Osteocyte (in vitro differentiated cells): ENCODE data around the gene HSD17B4. TPM values are rescaled to one million over a fixed set of nuclear protein-coding genes. Genes with fewer than 3 reads are reported as not detected.
"Not testable (repeated sequence)": the region's sequence is repeated elsewhere in the genome, so short reads cannot be mapped to it uniquely, and the experiment has no call there.

Experiments used
- DNase-seq: peaks from one replicate; pipeline ENCODE4 v3.0.0; 2021; ENCODE audit warnings: mixed read lengths; ENCODE audit not compliant: unreplicated experiment; ENCODE audit errors: extremely low spot score
- H3K27ac Mint-ChIP-seq: one replicate; pipeline ENCODE4 v1.8.0; 2021; ENCODE audit warnings: mild to moderate bottlenecking, mixed read lengths; ENCODE audit not compliant: unreplicated experiment
- H3K27me3 Mint-ChIP-seq: one replicate; pipeline ENCODE4 v1.8.0; 2021; ENCODE audit warnings: mixed read lengths; ENCODE audit not compliant: unreplicated experiment
- H3K36me3 Mint-ChIP-seq: one replicate; pipeline ENCODE4 v1.8.0; 2021; ENCODE audit warnings: mixed read lengths; ENCODE audit not compliant: unreplicated experiment
- H3K4me1 Mint-ChIP-seq: one replicate; pipeline ENCODE4 v1.8.0; 2021; ENCODE audit warnings: mixed read lengths; ENCODE audit not compliant: unreplicated experiment
- H3K4me3 Mint-ChIP-seq: one replicate; pipeline ENCODE4 v1.8.0; 2021; ENCODE audit warnings: mild to moderate bottlenecking, moderate library complexity, mixed read lengths; ENCODE audit not compliant: unreplicated experiment
- H3K9me3 Mint-ChIP-seq: one replicate; pipeline ENCODE4 v1.8.0; 2021; ENCODE audit warnings: mixed read lengths; ENCODE audit not compliant: unreplicated experiment
- CTCF ChIP-seq: fragments of 200-600 bp; sonication (generic); IDR thresholded peaks from 2 replicates; pipeline ENCODE4 v1.5.0; 2021; ENCODE audit warnings: antibody characterized with exemption, mild to moderate bottlenecking, moderate library complexity
- total RNA-seq: library from RNA; stranded (reverse); gene quantifications from 2 replicates; pipeline ENCODE4 v1.2.1, GENCODE V29; 2021

Gene HSD17B4
- total RNA-seq, 1 donor from 2014 or later, result 100 TPM

- no peaks in the 10 kb centered on the region for H3K36me3 Mint-ChIP-seq
- no peak overlapping the region for H3K4me3 Mint-ChIP-seq
- H3K27me3 Mint-ChIP-seq, result peaks cover 1% of the 10 kb centered on the region
- no peaks in the 10 kb centered on the region for H3K9me3 Mint-ChIP-seq
- H3K27ac Mint-ChIP-seq, result no peak overlapping the region
- TF ChIP-seq CTCF, result no peak
- peaks cover 10% of the 10 kb centered on the region for H3K4me1 Mint-ChIP-seq
- DNase-seq, result no peak
Observed at GRCh38 chr5:119417891-119418605, 34.2 kb upstream of the HSD17B4 start.

GRCh38 chr5:119418606-119419100 is 33.6 kb upstream of the HSD17B4 start:
- Mint-ChIP-seq H3K27me3 (peaks cover 1% of the 10 kb centered on the region), H3K27ac (no peak overlapping the region), H3K4me1 (peaks cover 10% of the 10 kb centered on the region), H3K9me3 (no peaks in the 10 kb centered on the region), H3K36me3 (no peaks in the 10 kb centered on the region), H3K4me3 (no peak overlapping the region)
- no peak for DNase-seq
- TF ChIP-seq CTCF, result no peak

GRCh38 chr5:119420169-119420568 is 32.1 kb upstream of the HSD17B4 start:
- Mint-ChIP-seq H3K4me1 (peaks cover 10% of the 10 kb centered on the region), H3K27ac (no peak overlapping the region), H3K27me3 (peaks cover 8% of the 10 kb centered on the region), H3K9me3 (no peaks in the 10 kb centered on the region), H3K4me3 (no peak overlapping the region), H3K36me3 (no peaks in the 10 kb centered on the region)
- DNase-seq, result no peak
- TF ChIP-seq CTCF, result no peak

- Mint-ChIP-seq H3K4me3 (no peak overlapping the region), H3K27me3 (peaks cover 23% of the 10 kb centered on the region), H3K36me3 (no peaks in the 10 kb centered on the region), H3K4me1 (no peaks in the 10 kb centered on the region), H3K9me3 (no peaks in the 10 kb centered on the region), H3K27ac (no peak overlapping the region)
- DNase-seq, result no peak
- TF ChIP-seq CTCF, result no peak
Observed at GRCh38 chr5:119426057-119426456, 26.2 kb upstream of the HSD17B4 start.

GRCh38 chr5:119427060-119427459 is 25.2 kb upstream of the HSD17B4 start:
- H3K27ac Mint-ChIP-seq, result no peak overlapping the region

GRCh38 chr5:119427596-119427995 is 24.7 kb upstream of the HSD17B4 start:
- not testable (repeated sequence) for DNase-seq, H3K4me3 Mint-ChIP-seq, H3K27ac Mint-ChIP-seq, H3K4me1 Mint-ChIP-seq, H3K36me3 Mint-ChIP-seq, H3K9me3 Mint-ChIP-seq
- peaks cover 23% of the 10 kb centered on the region for H3K27me3 Mint-ChIP-seq

More at GRCh38 chr5:119427060-119427459, 25.2 kb upstream of the HSD17B4 start:
- no peak for TF ChIP-seq CTCF
- H3K36me3 Mint-ChIP-seq, result no peaks in the 10 kb centered on the region
- H3K27me3 Mint-ChIP-seq, result peaks cover 23% of the 10 kb centered on the region
- no peak for DNase-seq
- H3K4me1 Mint-ChIP-seq, result no peaks in the 10 kb centered on the region
- H3K9me3 Mint-ChIP-seq, result no peaks in the 10 kb centered on the region
- no peak overlapping the region for H3K4me3 Mint-ChIP-seq

- H3K4me1 Mint-ChIP-seq, H3K4me3 Mint-ChIP-seq, H3K36me3 Mint-ChIP-seq, H3K9me3 Mint-ChIP-seq, DNase-seq, H3K27ac Mint-ChIP-seq: not testable (repeated sequence)
- H3K27me3 Mint-ChIP-seq, result peaks cover 23% of the 10 kb centered on the region
Observed at GRCh38 chr5:119428166-119428565, 24.1 kb upstream of the HSD17B4 start.

- not testable (repeated sequence) for H3K4me1 Mint-ChIP-seq, H3K27ac Mint-ChIP-seq, H3K9me3 Mint-ChIP-seq, DNase-seq, H3K36me3 Mint-ChIP-seq, H3K4me3 Mint-ChIP-seq
- H3K27me3 Mint-ChIP-seq, result peaks cover 23% of the 10 kb centered on the region
Observed at GRCh38 chr5:119428574-119428973, 23.7 kb upstream of the HSD17B4 start.
